ENCODE results near the gene RPL18A. TPM values are rescaled to one million over a fixed set of nuclear protein-coding genes. Genes with fewer than 3 reads are reported as not detected.

The RPL18A gene
- polyA plus RNA-seq, 2 of the 4 experiments (the other 2 are of a cell fraction): 696 to 1,807 TPM

- TF ChIP-seq NR3C1 (IDR thresholded peaks at IDR 0.05) (no peak), KDM1A (IDR thresholded peaks at IDR 0.05; ENCODE audit: low read depth) (no peak), HOXB5 (CRISPR knock-in tag; IDR thresholded peaks at IDR 0.05) (no peak)
Measured at GRCh38 chr19:17842663-17843291, 16.9 kb upstream of the RPL18A start (continued).

DNA sequence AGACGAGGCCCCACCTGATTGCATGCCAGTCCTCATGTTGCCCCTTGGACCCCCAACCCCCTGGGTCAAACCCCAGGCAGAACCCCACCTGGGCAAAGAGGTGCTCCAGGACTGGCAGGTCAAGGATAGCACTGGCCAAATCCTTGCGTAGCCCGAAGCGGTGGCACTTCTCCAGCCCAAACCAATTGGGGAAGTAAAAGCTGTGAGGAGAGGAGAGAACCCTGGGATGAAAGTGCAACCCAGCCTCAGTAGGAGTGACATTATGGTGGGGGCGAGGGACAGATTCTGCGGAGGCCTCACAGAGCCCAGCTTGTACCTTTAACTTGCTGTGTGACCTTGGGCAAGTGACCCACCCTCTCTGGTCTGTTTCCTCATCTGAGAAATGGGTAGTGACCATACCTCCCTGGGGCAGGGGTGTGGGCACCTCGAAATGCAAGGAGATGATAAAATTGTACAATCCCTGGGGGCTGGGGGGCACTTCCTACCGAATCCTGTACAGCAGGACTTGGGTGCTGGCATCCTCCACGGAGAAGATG, 16.4 kb upstream of the RPL18A start:
- CTCF ChIA-PET: interaction anchor here (0.6 to 1.4 kb wide), 4 partner anchors 12 to 418 kb away, joined by 3 to 6 read pairs (median 4); no protein-coding TSS in a partner anchor

DNA sequence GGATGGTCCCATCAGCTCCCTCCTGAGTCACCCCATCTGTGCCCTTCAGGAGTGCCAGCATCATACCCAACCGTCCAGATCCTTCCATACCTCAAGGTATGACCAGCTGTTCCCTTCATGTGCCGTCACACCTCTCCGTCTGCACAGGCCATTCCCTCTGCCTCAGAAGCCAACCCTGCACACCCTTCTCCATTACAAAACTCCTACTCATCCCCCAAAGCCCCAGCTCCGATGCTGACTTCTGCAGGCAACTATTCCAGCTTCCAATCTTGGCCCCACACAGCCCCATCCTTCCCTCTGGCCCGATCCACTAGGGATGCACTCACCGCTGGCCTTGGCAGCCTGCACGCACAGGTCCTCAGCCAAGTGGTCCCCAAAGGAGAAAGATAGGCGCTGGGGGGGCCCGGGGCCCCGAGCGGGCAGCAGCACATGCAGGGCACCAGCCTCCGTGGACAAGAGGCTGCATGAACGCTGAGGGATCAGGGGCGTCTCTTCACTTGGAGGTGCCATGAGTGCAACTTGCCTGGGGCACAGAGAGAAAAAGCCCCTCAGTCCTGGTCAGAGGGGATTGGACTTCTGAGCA, 15.7 kb upstream of the RPL18A start:
- CTCF ChIA-PET: interaction anchor here (0.6 to 1.2 kb wide), 3 partner anchors 11 to 419 kb away, joined by 3 to 6 read pairs (median 4); no protein-coding TSS in a partner anchor
- Histone ChIP-seq H3K27ac (no peak overlapping the region), H3K4me2 (no peak overlapping the region), H3K4me3 (no peak overlapping the region), H3K4me1 (peaks cover 6% of the 10 kb centered on the region), H3K9me3 (no peaks in the 10 kb centered on the region)
- TF ChIP-seq HOXB13 (CRISPR knock-in tag; IDR thresholded peaks at IDR 0.05; ENCODE audit: low read depth) (no peak), NFE2L2 (conservative IDR thresholded peaks at IDR 0.05; ENCODE audit: low read length) (no peak), KDM1A (IDR thresholded peaks at IDR 0.05; ENCODE audit: low read depth) (no peak), NPAS2 (CRISPR knock-in tag; IDR thresholded peaks at IDR 0.05; ENCODE audit: borderline replicate concordance) (no peak), CBX8 (IDR thresholded peaks at IDR 0.05) (no peak), ZFP36 (IDR thresholded peaks at IDR 0.05; ENCODE audit: borderline replicate concordance, partially characterized antibody) (no peak), RAD21 (conservative IDR thresholded peaks at IDR 0.05 in 1 of 2, IDR thresholded peaks at IDR 0.05 in 1 of 2) (no peak), MAX (IDR thresholded peaks at IDR 0.05) (no peak), FOSL2 (IDR thresholded peaks at IDR 0.05) (no peak), FOSL2 (CRISPR knock-in tag; IDR thresholded peaks at IDR 0.05) (no peak), CEBPB (IDR thresholded peaks at IDR 0.05) (no peak), HOXB5 (CRISPR knock-in tag; IDR thresholded peaks at IDR 0.05) (no peak), USF2 (IDR thresholded peaks at IDR 0.05) (no peak)
- TF ChIP-seq, protein P1, sequence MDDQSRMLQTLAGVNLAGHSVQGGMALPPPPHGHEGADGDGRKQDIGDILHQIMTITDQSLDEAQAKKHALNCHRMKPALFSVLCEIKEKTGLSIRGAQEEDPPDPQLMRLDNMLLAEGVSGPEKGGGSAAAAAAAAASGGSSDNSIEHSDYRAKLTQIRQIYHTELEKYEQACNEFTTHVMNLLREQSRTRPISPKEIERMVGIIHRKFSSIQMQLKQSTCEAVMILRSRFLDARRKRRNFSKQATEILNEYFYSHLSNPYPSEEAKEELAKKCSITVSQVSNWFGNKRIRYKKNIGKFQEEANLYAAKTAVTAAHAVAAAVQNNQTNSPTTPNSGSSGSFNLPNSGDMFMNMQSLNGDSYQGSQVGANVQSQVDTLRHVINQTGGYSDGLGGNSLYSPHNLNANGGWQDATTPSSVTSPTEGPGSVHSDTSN (IDR thresholded peaks at IDR 0.05): no peak
- 77% methylated on average over 12 of the region's 14 CpGs for WGBS (ENCODE audit: missing lambda C conversion rate)
- POLR2A ChIA-PET: no interaction called here
- FAIRE-seq (no peak), DNase-seq (ENCODE audit: low read depth in 1 of 2, low spot score in 1 of 2) (no peak), ATAC-seq (no peak)

More for the DNA sequence above, 16.4 kb upstream of the RPL18A start:
- peak overlapping the region; percentile 92 for H3K4me2 ChIP-seq
- peaks cover 6% of the 10 kb centered on the region for H3K4me1 ChIP-seq
- POLR2A ChIA-PET: interaction anchor here (1.0 kb wide), 1 partner anchor 13 kb away, joined by 3 read pairs; no protein-coding TSS in a partner anchor
- H3K4me3 ChIP-seq: no peak overlapping the region; the same call in 2 of the 3 replicates
- H3K27ac ChIP-seq: peak overlapping the region in 1 of 2 experiments; percentile 89; a peak in 2 of 6 replicates
- H3K9me3 ChIP-seq: no peaks in the 10 kb centered on the region
- WGBS (ENCODE audit: missing lambda C conversion rate): 86% methylated on average over 8 of the region's 9 CpGs
- FAIRE-seq: no peak
- no peak for DNase-seq (ENCODE audit: low read depth in 1 of 2, low spot score in 1 of 2)
- no peak for TF ChIP-seq MAZ (IDR thresholded peaks at IDR 0.05; ENCODE audit: borderline replicate concordance, low read depth, low read length)
- peak; percentile 25; the same call in 1 of the 2 replicates for TF ChIP-seq KDM1A (IDR thresholded peaks at IDR 0.05; ENCODE audit: low read depth)
- TF ChIP-seq EP300 (IDR thresholded peaks at IDR 0.05): no peak
- no peak for TF ChIP-seq HDAC2 (IDR thresholded peaks at IDR 0.05)
- TF ChIP-seq NR3C1 (IDR thresholded peaks at IDR 0.05): no peak
- peak; percentile 43 for TF ChIP-seq ZFP36 (IDR thresholded peaks at IDR 0.05; ENCODE audit: borderline replicate concordance, partially characterized antibody)
- no peak for ATAC-seq

DNA sequence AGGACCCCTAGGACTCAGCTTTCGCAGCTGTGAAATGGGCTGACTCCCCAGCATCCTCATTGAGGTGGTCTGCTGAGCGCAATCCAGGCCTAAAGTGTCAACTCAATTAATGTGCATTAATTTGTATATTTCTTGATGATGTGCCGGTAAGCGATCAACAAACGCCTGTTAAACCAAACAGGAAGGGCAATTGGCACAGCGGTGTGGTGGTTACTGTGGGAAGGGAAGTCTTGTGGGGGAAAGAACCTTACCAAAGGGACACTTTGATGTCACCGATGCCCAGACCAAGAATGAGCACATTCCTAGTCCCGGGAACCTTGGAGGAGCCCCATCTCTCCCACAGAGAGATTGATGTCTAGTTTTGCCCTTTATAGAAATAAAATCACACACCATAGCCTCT, 13.6 kb upstream of the RPL18A start:
- FAIRE-seq: no peak
- Histone ChIP-seq H3K9me3 (no peaks in the 10 kb centered on the region), H3K4me2 (no peak overlapping the region), H3K4me1 (peaks cover 6% of the 10 kb centered on the region), H3K4me3 (no peak overlapping the region), H3K27ac (no peak overlapping the region)
- POLR2A ChIA-PET: no interaction called here
- 96% methylated on average over 8 of the region's 8 CpGs for WGBS (ENCODE audit: missing lambda C conversion rate)
- ATAC-seq: no peak
- CTCF ChIA-PET: interaction anchor here (1.9 kb wide), 1 partner anchor 10 kb away, joined by 11 read pairs; no protein-coding TSS in a partner anchor
- DNase-seq (ENCODE audit: low read depth in 1 of 2, low spot score in 1 of 2): no peak
- no peak for TF ChIP-seq POLR2AphosphoS2 (conservative IDR thresholded peaks at IDR 0.05; ENCODE audit: low read length)
- no peak for TF ChIP-seq ZC3H11A (IDR thresholded peaks at IDR 0.05)
- TF ChIP-seq GATA3 (IDR thresholded peaks at IDR 0.05; ENCODE audit: borderline replicate concordance): no peak
- no peak for TF ChIP-seq FOSL2 (IDR thresholded peaks at IDR 0.05)
- no peak for TF ChIP-seq FOSL2 (CRISPR knock-in tag; IDR thresholded peaks at IDR 0.05)
- no peak for TF ChIP-seq JUN (IDR thresholded peaks at IDR 0.05)
- no peak for TF ChIP-seq ZNF302 (CRISPR knock-in tag; IDR thresholded peaks at IDR 0.05)
- TF ChIP-seq CEBPB (IDR thresholded peaks at IDR 0.05): no peak
- TF ChIP-seq, protein P2, sequence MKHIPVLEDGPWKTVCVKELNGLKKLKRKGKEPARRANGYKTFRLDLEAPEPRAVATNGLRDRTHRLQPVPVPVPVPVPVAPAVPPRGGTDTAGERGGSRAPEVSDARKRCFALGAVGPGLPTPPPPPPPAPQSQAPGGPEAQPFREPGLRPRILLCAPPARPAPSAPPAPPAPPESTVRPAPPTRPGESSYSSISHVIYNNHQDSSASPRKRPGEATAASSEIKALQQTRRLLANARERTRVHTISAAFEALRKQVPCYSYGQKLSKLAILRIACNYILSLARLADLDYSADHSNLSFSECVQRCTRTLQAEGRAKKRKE (CRISPR knock-in tag; IDR thresholded peaks at IDR 0.05; ENCODE audit: low read depth): no peak
- TF ChIP-seq HEYL (CRISPR knock-in tag; IDR thresholded peaks at IDR 0.05): no peak
- TF ChIP-seq, protein P1 (IDR thresholded peaks at IDR 0.05): no peak
